B cell (primary cell): ENCODE results near the gene SRC.

Source experiments
- EZH2 ChIP-seq: IDR thresholded peaks from 2 replicates; pipeline ENCODE4 v1.6.1; 2012; ENCODE audit warnings: borderline replicate concordance, low read depth, mild to moderate bottlenecking, moderate library complexity, low read length; ENCODE audit not compliant: insufficient read depth, poor library complexity, severe bottlenecking
- TF ChIP-seq, protein P1 (sequence below): fragments of 200-600 bp; IDR thresholded peaks from one replicate; pipeline ENCODE4 v1.8.0; 2022; ENCODE audit warnings: antibody characterized with exemption, mild to moderate bottlenecking

DNA sequence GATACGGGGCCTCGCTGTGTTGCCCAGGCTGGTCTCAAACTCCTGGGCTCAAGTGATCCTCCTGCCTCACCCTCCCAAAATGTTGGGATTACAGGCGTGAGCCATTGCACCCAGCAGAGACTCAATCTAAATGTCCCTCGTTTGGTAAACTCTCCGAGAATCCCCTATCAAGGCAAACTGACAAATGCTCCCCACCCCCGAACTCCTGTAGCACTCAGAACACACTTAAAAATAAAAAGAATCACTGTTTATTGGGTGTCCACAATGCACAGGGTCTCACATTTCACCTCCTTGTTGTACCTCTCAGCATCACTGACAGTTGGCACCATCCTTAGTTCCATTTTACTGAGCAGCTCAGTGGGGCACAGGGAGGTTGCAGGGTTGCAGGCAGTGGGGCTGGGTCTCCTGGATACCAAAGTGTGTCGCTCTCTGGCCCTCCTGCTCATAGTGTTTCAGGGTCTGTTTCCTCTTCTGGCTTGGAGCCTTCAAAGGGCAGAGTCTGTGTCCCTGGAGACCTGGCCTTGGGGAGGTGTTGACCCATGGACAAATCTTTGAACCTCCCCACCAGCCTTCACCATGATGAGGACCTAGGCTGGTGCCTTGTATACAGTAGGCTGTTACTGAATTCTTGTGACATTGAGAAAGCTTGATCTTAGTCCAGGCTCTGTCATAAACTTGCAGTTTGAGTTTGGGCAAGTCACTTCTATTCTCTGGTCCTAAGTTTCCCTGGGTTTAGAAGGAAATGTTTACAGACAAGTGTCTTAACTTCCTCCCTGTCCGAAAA, 8.5 kb upstream of the SRC start:
- TF ChIP-seq, protein P1, sequence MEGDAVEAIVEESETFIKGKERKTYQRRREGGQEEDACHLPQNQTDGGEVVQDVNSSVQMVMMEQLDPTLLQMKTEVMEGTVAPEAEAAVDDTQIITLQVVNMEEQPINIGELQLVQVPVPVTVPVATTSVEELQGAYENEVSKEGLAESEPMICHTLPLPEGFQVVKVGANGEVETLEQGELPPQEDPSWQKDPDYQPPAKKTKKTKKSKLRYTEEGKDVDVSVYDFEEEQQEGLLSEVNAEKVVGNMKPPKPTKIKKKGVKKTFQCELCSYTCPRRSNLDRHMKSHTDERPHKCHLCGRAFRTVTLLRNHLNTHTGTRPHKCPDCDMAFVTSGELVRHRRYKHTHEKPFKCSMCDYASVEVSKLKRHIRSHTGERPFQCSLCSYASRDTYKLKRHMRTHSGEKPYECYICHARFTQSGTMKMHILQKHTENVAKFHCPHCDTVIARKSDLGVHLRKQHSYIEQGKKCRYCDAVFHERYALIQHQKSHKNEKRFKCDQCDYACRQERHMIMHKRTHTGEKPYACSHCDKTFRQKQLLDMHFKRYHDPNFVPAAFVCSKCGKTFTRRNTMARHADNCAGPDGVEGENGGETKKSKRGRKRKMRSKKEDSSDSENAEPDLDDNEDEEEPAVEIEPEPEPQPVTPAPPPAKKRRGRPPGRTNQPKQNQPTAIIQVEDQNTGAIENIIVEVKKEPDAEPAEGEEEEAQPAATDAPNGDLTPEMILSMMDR: no peak
- no peak for TF ChIP-seq EZH2
